Neuronal stem cell (in vitro differentiated cells): ENCODE measurements around the gene TCHH.
A peak's percentile ranks its signal among the peaks of the same experiment; 100 is the strongest.

Experiments used
- DNase-seq: peaks from one replicate; pipeline ENCODE4 v3.0.0-alpha.2; 2013; ENCODE audit warnings: low spot score
- H2AFZ ChIP-seq: one replicate; pipeline ENCODE4 v1.6.1; 2013; ENCODE audit warnings: mild to moderate bottlenecking, low read length, inconsistent platforms
- H2AK5ac ChIP-seq: 2 replicates; pipeline ENCODE4 v1.6.1; 2013; ENCODE audit warnings: low read depth, mild to moderate bottlenecking, inconsistent platforms, low read length, moderate library complexity, mixed read lengths
- H2BK120ac ChIP-seq: 2 replicates; pipeline ENCODE4 v1.6.1; 2013; ENCODE audit warnings: low read depth, mild to moderate bottlenecking, inconsistent platforms, low read length, moderate library complexity, mixed read lengths
- H2BK12ac ChIP-seq: one replicate; pipeline ENCODE4 v1.6.1; 2013; ENCODE audit warnings: low read length, inconsistent platforms
- H2BK15ac ChIP-seq: 2 replicates; pipeline ENCODE4 v1.6.1; 2013; ENCODE audit warnings: mild to moderate bottlenecking, low read length, inconsistent platforms, mixed read lengths
- H2BK5ac ChIP-seq: one replicate; pipeline ENCODE4 v1.6.1; 2013; ENCODE audit warnings: inconsistent platforms, mild to moderate bottlenecking, low read length, moderate library complexity
- H3K14ac ChIP-seq: one replicate; pipeline ENCODE4 v1.6.1; 2013; ENCODE audit warnings: low read length, inconsistent platforms
- H3K18ac ChIP-seq: 2 replicates; pipeline ENCODE4 v1.6.1; 2013; ENCODE audit warnings: low read length, inconsistent platforms
- H3K23ac ChIP-seq: 2 replicates; pipeline ENCODE4 v1.6.1; 2013; ENCODE audit warnings: low read depth, mild to moderate bottlenecking, mixed read lengths, low read length, inconsistent platforms; ENCODE audit not compliant: poor library complexity
- H3K27ac ChIP-seq: replicated peaks from 3 replicates; pipeline ENCODE4 v1.5.1; 2013; ENCODE audit warnings: low read length, inconsistent platforms
- H3K27me3 ChIP-seq, 3 experiments: 2 replicates each; pipeline ENCODE4 v1.6.1; 2013; ENCODE audit warnings: low read length in 3 of 3, mild to moderate bottlenecking in 2 of 3, inconsistent platforms in 1 of 3, low read depth in 1 of 3, mixed read lengths in 1 of 3, moderate library complexity in 1 of 3; ENCODE audit not compliant: control insufficient read depth in 3 of 3, insufficient read depth in 3 of 3
- H3K36me3 ChIP-seq, 2 donors: replicated peaks in 1 of 2; 2 replicates each; pipeline ENCODE4 v1.6.1; 2013; ENCODE audit warnings: low read length in 2 of 2; ENCODE audit not compliant: control insufficient read depth in 2 of 2, insufficient read depth in 2 of 2
- H3K4ac ChIP-seq: 2 replicates; pipeline ENCODE4 v1.6.1; 2013; ENCODE audit warnings: inconsistent platforms, mild to moderate bottlenecking, low read length, moderate library complexity
- H3K4me1 ChIP-seq, 2 donors: 1 replicate in 1 of 2; 2 replicates in 1 of 2; pipeline ENCODE4 v1.6.1; 2013; ENCODE audit warnings: low read length in 2 of 2, low read depth in 1 of 2; ENCODE audit not compliant: control insufficient read depth in 2 of 2, insufficient read depth in 1 of 2
- H3K4me2 ChIP-seq: one replicate; pipeline ENCODE4 v1.6.1; 2013; ENCODE audit warnings: mild to moderate bottlenecking, low read length, inconsistent platforms; ENCODE audit not compliant: insufficient read depth, poor library complexity, severe bottlenecking
- H3K4me3 ChIP-seq, 2 donors: 2 replicates each; pipeline ENCODE4 v1.5.1; 2013; ENCODE audit warnings: low read length in 2 of 2, mild to moderate bottlenecking in 2 of 2, inconsistent platforms in 1 of 2, moderate library complexity in 1 of 2
- H3K79me1 ChIP-seq: one replicate; pipeline ENCODE4 v1.6.1; 2013; ENCODE audit warnings: low read depth, mild to moderate bottlenecking, inconsistent platforms, low read length, moderate library complexity
- H3K9ac ChIP-seq: one replicate; pipeline ENCODE4 v1.6.1; 2013; ENCODE audit warnings: mild to moderate bottlenecking, low read depth, low read length, inconsistent platforms; ENCODE audit not compliant: poor library complexity
- H3K9me3 ChIP-seq, 2 donors: replicated peaks in 1 of 2; 2 replicates each; pipeline versions ENCODE3 to v1.6.1; 2013; ENCODE audit warnings: low read length in 2 of 2, mild to moderate bottlenecking in 2 of 2, inconsistent platforms in 1 of 2, low read depth in 1 of 2, mixed read lengths in 1 of 2, moderate library complexity in 1 of 2; ENCODE audit not compliant: control insufficient read depth in 2 of 2, insufficient read depth in 1 of 2
- H4K8ac ChIP-seq: one replicate; pipeline ENCODE4 v1.6.1; 2013; ENCODE audit warnings: low read depth, mild to moderate bottlenecking, inconsistent platforms, low read length, moderate library complexity
- H4K91ac ChIP-seq: one replicate; pipeline ENCODE4 v1.6.1; 2013; ENCODE audit warnings: low read length, low read depth, mild to moderate bottlenecking, inconsistent platforms; ENCODE audit not compliant: poor library complexity
- WGBS, 2 donors: extraction: QIAGEN DNeasy Blood & Tissue Kit; methylation state at CpG; one replicate each; pipeline ENCODE4 v1.1.7; 2013; ENCODE audit warnings: missing lambda C conversion rate in 2 of 2, mixed read lengths in 1 of 2; ENCODE audit not compliant: insufficient read length in 2 of 2, insufficient replicate concordance in 1 of 2; ENCODE audit errors: extremely low coverage in 2 of 2; 5-methylcytosine and 5-hydroxymethylcytosine counted together

TCHH gene

GRCh38 chr1:152112101-152112884 is 3.0 kb downstream of the TCHH start:
- Histone ChIP-seq H2BK120ac (no peak overlapping the region), H2BK5ac (no peak overlapping the region), H3K27ac (no peak overlapping the region), H3K27me3 (peaks cover 50 to 69% (median 64%) of the 10 kb centered on the region in 3 experiments), H3K9me3 (peaks cover 14 to 50% of the 10 kb centered on the region in 2 donors), H3K23ac (peak overlapping the region; percentile 69), H4K8ac (no peak overlapping the region), H3K4ac (no peak overlapping the region), H2AK5ac (no peak overlapping the region), H2BK15ac (no peak overlapping the region), H3K18ac (peak overlapping the region; percentile 86), H3K9ac (no peak overlapping the region), H3K14ac (peak overlapping the region; percentile 97), H4K91ac (no peak overlapping the region), H2AFZ (peak overlapping the region; percentile 87), H3K4me1 (peaks cover 0 to 16% of the 10 kb centered on the region in 2 donors), H3K36me3 (no peaks in the 10 kb centered on the region), H2BK12ac (peak overlapping the region; percentile 52), H3K4me3 (peak overlapping the region; percentile 30 to 46), H3K79me1 (peaks cover 2% of the 10 kb centered on the region), H3K4me2 (peak overlapping the region; percentile 53)
- no CpG with 5 or more reads among the region's 53 CpGs for WGBS, 2 donors
- peak; percentile 5 for DNase-seq

DNA sequence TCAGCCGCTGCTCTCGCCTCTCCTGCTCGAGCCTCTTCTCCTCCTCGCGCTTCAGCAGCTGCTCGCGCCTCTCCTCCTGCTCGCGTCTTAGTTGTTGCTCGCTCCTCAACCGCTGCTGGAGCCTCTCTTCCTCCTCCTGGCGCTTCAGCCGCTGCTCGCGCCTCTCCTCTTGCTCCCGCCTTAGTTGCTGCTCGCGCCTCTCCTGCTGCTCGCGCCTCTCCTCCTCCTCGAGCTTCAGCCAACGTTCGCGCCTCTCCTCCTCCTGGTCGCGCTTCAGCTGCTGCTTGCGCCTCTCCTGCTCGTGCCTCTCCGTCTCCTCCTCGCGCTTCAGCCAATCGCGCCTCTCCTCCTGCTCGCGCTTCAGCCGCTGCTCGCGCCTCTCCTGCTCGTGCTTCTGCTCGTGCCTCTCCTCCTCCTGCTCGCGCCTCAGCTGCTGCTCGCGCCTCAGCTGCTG is 3.7 kb downstream of the TCHH start:
- H3K36me3 ChIP-seq: no peaks in the 10 kb centered on the region
- WGBS, 2 donors: no CpG with 5 or more reads among the region's 44 CpGs
- peak overlapping the region; percentile 90 for H3K18ac ChIP-seq
- peak overlapping the region; percentile 38 for H3K14ac ChIP-seq
- peaks cover 14 to 52% of the 10 kb centered on the region in 2 donors for H3K9me3 ChIP-seq
- peaks cover 0 to 16% of the 10 kb centered on the region in 2 donors for H3K4me1 ChIP-seq
- H2BK5ac ChIP-seq: no peak overlapping the region
- H3K23ac ChIP-seq: peak overlapping the region; percentile 65
- H2AFZ ChIP-seq: peak overlapping the region; percentile 87
- peak overlapping the region; percentile 75 for H2AK5ac ChIP-seq
- H2BK12ac ChIP-seq: peak overlapping the region; percentile 84
- no peak overlapping the region for H3K4ac ChIP-seq
- no peak overlapping the region for H4K8ac ChIP-seq
- peak overlapping the region; percentile 70 for H3K9ac ChIP-seq
- peaks cover 52 to 69% (median 68%) of the 10 kb centered on the region in 3 experiments for H3K27me3 ChIP-seq
- H3K27ac ChIP-seq: no peak overlapping the region
- peak overlapping the region; percentile 9 to 29 for H3K4me3 ChIP-seq
- peak overlapping the region; percentile 97 for H2BK120ac ChIP-seq
- H3K79me1 ChIP-seq: peaks cover 2% of the 10 kb centered on the region
- H2BK15ac ChIP-seq: no peak overlapping the region
- H3K4me2 ChIP-seq: peak overlapping the region; percentile 66
- DNase-seq: peak; percentile 23
- H4K91ac ChIP-seq: no peak overlapping the region

DNA sequence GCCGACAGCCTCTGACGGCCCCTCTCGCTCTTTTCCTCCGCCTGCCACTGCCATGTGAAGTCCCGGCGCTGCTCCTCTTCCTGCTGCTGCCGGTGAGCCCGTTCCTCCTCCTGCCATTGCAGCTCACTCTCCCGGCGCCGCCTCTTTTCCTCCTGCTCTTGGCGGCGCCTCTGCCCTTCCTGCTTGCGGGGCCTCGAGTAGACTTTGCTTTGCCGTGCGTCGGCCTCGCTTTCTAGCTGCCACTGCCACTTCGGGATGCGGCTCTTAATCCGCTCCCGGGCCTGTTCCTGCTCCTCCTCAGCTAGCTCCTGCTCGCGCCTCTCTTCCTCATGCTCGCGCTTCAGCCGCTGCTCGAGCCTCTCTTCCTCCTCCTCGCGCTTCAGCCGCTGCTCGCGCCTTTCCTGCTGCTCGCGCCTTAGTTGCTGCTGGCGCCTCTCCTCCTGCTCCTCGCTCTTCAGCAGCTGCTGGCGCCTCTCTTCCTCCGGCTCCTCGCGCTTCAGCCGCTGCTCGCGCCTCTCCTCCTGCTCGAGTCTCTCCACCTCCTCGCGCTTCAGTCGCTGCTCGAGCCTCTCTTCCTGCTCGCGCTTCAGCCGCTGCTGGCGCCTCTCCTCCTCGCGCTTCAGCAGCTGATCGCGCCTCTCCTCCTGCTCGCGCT is 4.3 kb downstream of the TCHH start:
- peak overlapping the region; percentile 75 for H2AK5ac ChIP-seq
- no peak overlapping the region for H3K4ac ChIP-seq
- peaks cover 14 to 52% of the 10 kb centered on the region in 2 donors for H3K9me3 ChIP-seq
- H2BK5ac ChIP-seq: no peak overlapping the region
- H2AFZ ChIP-seq: peak overlapping the region; percentile 87
- peak overlapping the region; percentile 90 for H3K18ac ChIP-seq
- H3K4me2 ChIP-seq: peak overlapping the region; percentile 66
- H3K4me1 ChIP-seq: peaks cover 0 to 16% of the 10 kb centered on the region in 2 donors
- no CpG with 5 or more reads among the region's 60 CpGs for WGBS, 2 donors
- H3K14ac ChIP-seq: peak overlapping the region; percentile 38
- H2BK12ac ChIP-seq: peak overlapping the region; percentile 84
- no peak overlapping the region for H2BK15ac ChIP-seq
- H3K4me3 ChIP-seq: peak overlapping the region; percentile 29 to 65
- H3K79me1 ChIP-seq: peaks cover 2% of the 10 kb centered on the region
- H4K8ac ChIP-seq: no peak overlapping the region
- DNase-seq: peak; percentile 20
- H3K27me3 ChIP-seq: peaks cover 52 to 73% (median 68%) of the 10 kb centered on the region in 3 experiments
- H3K27ac ChIP-seq: no peak overlapping the region
- H3K9ac ChIP-seq: peak overlapping the region; percentile 70
- no peaks in the 10 kb centered on the region for H3K36me3 ChIP-seq
- no peak overlapping the region for H4K91ac ChIP-seq
- peak overlapping the region; percentile 65 for H3K23ac ChIP-seq
- H2BK120ac ChIP-seq: peak overlapping the region; percentile 97
